CD4-positive, alpha-beta T cell treated with Interleukin-6 for 4 hours (primary cell): Measurements from ENCODE around the gene A2M.

ENCODE experiments used
- DNase-seq: peaks from one replicate; pipeline ENCODE4 v3.0.0-alpha.2; 2020; ENCODE audit warnings: mixed read lengths

A2M gene

DNA sequence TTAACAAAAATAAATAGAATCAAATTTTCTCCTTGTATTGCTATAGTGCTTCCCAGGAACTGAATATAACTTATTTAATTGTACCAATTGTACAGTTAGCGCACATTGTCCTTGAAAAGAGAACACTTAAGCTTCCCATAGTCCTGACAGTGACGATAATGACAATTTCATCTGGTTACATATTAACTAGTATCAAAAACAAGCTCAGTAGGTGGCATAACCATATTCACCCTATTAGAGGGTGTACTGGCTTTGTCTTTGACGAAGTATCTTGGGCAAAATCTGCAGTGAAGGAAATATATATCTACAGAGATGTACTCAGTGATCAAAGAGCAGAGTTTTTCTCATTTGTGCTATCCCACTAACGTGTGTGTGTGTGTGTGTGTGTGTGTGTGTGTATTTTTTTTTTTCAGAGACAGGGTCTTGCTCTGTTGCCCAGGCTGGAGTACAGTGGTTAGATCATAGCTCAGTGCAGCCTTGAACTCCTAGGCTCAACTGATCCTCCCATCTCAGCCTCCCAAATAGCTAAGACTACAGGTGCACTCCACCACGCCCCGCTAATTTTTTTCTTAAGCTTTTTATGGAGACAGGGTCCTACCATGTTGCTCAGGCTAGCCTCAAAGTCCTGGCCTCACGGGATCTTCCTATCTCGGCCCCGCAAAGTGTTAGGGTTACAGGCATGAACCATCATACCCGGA, 4.9 kb upstream of the A2M start:
- no peak for DNase-seq

DNA sequence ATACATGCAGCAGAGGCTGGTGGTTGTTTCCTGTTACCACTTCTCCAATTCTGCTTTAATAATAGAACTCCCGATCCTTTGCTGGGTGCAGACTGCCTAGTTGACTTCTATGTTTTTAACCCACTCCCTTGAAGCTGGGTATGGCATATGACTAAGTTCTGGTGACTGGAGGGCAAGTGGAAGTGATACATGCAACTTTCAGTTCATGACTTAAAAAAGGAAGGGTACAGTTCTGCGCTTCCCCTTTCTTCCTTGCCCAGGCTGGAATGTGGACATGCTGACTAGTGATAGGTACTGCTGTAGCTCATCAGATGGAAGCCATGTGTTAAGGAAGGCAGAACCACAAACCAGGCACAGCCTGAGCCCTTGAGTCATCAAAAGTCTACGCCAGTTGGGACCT, 2.4 kb upstream of the A2M start:
- DNase-seq, result no peak

DNA sequence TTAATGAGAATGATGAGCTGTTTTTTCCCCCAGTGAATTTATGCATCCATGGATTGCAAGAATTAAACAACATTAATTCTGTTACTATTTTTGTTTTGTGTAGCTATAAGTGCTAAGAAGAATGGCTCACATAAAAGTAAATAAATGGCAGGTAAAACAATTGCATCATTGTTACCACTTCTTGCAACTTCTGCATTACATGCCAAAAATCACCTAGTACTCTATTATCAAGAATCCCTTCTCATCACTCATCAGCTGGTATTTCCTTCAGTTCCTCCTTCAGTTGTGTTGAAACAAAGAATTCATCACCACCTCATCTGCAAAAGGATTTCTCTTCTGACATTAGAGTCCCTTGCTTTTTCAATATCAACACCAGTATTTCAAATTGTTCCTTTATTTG, 773 bp downstream of the A2M start:
- DNase-seq, result no peak

DNA sequence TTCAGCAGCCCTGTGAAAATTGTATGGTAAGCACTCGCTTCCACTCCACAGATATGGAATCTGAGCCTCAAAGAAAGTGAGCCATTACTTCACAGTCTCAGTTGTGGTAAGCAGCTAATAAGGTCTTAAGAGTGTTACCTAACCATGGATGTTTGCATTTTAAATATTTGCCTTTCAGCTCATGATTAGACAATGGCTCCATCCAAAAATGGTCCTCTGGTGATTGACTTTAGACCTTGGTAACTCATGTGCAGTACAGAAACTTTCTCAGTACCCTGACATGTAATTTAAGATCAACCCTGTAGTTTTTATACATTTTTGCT, 1.8 kb downstream of the A2M start:
- DNase-seq, result no peak

DNA sequence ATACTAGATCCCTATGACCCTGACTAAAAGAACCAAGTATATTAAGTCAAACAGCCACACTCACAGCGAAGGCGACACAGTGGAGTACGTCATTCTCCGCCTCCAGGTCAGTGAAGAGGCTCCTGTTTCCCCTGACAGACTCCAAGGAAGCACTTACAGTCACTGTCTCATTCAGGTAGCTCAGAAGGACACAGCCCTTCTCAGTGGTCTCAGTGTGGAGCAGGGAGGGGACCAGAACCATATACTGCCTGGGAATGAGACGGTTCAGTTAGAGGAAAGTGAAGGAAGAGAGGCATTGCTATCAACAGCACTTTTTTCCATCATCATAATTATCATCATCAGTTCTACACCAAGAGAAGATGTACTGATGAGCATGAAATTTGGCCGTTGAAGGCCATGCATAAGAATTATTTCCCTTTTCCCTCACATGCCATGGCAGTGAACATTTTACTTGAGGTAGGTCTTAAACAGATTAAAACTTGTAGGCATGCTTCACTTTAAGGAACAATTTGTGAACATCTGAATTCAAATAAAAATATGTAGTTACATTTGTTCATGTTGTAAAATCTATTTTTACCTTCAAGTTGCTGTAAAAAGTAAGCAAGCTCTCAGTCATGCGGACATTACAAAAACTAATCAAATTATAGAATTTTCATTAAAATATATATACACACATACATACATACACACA, 2.3 kb downstream of the A2M start:
- no peak for DNase-seq

DNA sequence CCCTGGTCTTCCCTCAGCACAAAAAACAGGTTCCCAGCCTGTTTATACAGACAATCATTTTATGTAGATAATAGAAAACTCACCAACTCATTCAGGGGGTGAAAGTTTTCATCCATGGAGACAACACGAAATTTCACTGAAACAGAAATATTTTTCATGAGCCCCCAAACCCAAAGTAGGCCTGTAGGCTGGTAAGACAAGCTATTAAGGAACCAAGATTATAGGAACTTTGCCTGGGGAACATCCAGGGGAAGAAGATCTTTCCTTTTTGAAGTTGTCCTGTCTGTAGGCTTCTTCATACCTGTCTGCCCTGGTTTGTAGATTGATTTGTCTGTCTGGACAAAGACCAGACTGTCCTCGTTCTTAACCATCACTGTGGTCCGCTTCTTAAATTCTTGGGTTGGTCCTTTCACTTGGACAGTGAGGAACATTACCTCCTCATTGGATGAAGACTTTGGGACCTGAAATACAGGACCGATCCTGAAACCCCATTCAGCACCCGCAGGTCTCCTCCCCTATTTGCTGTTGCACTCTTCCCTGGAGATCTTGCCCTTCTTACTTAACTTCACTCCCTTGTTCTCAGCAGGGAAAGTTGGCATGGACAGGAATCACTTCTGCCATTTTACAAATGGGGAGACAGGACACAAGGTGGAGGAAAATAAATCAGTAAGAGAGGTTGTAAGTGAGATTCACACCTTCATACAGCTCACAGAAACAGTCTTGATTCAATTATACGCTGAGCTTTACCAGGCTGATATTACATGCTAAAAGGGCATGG, 3.5 kb downstream of the A2M start:
- no peak for DNase-seq

DNA sequence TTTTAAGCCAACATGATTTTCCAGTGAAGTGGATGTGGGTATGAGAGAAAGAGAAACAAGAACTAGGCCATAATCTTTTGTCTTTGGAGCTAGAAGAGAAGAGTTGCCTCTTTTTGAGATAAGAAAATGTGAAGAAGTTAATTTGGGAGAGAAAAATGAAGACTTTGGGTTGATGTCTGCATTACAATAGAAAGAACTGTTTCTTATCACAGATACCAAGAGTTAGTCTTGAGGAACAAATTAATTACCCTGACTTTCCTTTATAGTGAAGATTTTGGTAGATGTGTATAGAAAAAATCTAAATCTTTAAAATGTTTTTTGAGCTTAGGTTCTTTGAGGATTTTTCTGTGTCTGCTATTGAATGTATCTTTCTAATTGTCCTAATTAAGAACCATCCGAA, 4.2 kb downstream of the A2M start:
- DNase-seq, result no peak

DNA sequence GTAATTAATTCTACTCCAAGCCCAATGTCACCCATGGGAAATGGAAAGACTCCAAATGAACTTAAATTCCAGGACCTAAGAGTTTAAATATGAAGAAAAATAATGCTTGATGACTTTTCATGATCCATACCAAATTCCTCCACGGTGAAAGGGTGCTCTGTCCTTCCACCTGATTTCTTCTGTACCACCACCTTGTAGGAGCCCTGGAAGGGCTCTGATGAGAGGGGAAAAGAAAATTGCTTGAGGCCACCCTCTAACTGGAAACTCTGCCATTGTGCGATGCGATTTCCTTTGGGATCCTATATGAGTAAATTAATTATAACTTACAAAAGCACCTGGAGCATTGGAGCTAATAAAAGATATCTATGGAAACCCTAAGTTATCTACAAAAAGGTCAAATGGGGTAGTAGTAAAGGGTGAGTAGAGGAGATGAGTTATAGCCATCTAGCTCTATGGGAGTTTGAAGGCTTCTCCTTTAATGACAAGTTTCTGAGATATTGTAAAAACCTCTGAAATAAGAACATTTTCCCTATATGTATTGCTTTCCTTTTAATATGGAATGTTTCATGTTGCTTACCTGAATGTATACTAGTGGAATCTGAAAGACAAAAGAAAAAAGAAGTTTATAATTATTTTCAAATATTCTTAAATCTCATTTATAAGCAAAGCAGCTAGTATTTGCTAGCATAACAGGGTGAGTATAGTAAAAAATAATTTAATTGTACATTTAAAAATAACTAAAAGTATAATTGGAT, 5.8 kb downstream of the A2M start:
- no peak for DNase-seq

DNA sequence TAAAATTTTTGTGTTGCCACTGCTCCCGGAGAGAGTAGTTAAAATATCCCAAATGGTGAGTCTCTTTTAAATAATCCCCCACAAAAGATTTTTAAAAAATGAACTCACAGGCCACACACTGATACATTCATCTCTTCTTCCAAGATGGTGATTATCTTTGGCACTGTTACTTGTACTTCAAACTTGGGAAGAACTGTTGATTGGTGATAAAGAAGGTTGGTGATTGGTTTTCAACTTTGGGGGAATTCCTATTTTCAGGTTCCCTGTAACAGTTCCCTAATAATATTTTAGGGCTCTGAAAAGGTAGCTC, 6.6 kb downstream of the A2M start:
- DNase-seq, result no peak

DNA sequence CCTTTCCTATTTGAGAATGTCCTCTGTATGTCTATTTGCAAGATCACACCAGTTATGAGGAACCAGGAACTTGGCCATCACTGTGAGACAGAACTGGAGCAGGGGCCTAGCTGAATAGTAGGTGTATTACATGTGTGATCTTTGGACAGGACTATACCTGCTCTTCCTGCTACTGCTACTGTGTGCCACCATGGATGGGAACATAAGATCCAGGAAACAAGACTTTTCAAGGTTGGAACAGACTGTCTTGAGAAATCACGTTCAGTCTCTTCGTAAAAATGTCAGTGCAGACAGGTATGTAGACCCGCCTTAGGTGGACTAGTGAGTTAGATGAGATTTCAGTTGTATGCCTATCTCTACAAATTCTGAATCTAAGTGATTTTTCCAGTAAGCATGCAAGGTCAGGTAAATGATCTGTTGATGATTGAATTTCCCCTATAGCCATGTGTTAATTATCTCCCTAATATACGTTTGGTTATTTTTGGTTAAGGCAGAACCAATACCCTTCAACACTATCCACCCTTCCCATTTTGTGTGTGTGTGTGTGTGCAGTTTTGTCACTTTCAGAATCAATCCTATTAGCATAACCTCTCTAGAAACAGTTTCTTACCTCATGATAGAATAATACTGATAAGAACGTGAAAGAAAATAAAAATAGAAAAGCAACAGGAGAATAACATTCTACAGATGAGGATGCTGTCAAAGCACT, 7.1 kb downstream of the A2M start:
- DNase-seq, result no peak

DNA sequence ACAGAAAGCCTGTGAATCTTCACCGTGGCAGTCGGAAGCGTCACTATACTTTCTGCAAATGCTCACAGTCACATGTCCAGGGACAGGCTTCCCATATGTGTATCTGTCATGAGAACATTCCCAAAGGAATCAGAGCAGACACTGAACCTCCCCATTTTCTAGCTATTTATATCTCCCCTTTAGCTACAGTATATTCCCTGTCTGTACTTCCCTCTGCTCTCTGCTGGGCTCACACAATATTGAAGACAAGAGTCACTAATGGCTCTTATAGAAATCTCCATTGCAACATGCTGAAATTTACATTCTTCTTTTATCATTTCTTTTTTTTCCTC, 8.2 kb downstream of the A2M start:
- no peak for DNase-seq

DNA sequence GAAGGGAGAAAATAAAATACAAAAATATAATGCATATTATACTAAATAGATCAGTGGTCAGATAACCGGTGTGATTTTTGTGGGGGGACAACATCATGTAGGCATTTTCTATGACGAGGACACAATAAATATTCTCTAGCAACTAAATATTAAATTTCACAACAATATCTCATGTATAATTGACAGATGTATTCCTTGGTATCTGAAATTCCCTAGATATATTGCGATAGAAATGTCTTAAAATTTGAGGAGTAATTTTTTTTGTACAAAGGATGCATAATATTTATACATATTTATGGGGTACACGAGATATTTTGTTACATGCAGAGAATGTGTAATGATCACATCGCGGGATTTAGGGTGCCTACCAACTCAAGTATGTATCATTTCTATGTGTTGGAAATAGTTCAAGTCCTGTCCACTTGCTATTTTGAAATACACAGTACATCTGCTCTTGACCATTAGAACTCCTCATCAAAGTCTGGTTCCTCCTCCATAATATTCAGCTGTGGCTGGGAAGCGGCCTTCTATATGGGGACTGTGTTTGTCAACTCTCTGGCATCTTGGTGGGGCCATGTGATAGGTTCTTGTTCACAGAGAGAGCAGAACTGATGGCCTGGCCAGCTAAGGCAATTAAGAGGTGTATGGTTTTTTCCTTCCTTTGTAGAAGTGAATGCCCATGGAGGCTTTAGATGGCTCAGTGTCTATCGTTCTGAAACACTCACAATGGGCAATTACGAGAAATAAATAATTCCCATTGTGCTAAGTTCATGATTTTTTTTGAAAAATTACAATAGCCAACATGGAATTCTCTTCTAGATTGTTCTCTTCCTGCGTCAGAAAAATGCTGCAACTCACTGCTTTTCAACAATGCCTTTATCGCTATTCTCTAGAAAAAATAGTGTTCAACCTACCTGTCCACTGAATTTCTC, 8.8 kb downstream of the A2M start:
- DNase-seq, result no peak

DNA sequence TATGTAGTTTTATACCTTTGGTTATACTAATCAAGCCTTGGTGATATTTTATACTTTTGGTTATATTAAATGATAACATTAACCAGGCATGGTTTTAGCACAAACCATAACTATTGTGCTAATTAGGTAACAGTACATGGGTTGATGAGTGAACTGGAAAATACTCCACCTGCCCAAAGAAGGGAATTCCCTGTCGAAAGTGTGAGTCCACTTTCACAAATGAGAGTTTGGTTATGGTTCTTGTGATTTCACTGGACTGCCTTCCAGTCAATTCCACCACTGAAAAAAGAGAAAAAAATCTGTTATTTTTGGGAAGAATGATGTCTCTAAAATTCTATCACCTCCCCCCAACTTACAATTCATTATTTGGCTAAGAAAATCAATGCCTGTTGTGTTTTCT, 9.7 kb downstream of the A2M start:
- no peak for DNase-seq

DNA sequence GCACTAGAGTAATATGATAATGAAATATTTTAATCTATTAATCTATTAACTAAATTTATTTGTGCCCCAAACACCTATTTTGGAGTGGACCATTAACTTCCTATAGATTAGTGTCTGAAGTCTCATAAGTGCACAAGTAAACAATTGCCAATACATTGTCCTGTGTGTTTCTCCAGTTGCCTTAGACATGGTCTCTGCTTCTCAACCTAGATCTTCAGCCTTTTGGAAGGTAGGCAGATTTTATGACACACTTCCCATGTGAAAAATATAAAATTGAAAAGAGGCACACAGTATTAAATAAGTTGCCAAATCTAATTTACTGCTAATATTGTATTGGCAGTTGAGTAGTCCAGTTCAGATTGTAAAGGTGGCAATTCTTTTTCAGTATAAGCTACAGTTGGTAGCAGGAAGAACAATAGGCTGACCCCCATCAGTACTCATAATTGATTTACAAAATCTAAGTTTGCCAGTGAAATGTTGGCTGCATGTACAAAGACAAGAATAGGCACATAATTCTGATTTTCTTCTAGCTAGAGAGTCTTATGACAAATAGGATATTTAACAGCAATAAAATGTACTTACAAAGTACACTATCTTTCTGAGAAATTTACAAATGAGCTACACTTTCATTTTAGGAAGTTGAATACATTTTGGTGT, 10.8 kb downstream of the A2M start:
- DNase-seq, result no peak

DNA sequence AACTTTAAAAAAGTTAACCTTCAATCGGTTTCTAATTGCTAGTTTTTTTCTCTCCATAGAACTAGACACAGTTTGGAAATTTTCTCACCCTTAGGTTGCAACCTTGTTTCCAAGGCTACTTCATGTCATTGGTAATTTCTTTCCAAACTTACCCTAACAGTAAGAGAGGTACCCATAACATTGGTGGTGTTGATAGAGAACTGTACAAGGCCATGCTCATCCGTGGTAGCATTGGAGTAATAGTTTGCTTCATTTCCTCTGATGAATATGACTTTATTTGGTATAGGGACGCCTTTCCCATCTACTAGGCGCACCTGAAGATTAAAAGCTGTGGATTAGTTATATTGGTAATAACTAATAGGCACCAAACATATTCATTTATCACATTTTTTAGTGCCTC, 11.6 kb downstream of the A2M start:
- DNase-seq, result no peak

DNA sequence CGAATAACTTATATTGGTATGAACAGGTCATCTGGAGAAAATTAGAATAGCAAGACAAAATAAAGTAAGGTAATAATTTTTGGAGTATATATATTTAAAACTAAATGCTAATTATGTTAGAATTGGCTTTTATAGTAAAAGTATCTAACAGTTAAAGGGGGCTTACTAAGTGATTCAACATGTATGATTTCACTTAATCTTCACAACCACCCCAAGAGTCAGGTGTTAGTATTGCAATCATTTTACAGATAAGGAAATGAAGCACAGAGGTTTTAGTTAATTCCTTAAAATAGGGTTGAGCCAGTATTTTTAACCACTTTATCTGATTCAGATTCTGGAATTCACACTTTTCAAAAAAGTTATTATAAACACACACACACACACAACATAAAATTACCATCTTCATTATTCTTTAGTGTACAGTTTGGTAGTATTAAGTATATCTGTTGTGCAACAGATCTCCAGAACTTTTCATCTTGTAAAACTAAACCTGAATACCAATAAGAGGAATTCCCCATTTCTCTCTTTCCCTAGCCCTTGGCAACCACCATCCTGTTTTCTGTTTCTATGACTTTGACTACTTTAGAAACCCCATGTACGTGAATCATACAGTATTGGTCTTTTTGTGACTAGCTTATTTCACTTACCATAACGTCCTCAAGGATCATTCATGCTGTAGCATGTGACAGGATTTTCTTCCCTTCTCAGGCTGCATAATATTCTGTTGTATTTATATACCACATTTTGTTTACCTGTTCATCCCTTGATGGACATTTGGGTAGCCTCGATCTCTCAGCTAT, 12.5 kb downstream of the A2M start:
- no peak for DNase-seq

DNA sequence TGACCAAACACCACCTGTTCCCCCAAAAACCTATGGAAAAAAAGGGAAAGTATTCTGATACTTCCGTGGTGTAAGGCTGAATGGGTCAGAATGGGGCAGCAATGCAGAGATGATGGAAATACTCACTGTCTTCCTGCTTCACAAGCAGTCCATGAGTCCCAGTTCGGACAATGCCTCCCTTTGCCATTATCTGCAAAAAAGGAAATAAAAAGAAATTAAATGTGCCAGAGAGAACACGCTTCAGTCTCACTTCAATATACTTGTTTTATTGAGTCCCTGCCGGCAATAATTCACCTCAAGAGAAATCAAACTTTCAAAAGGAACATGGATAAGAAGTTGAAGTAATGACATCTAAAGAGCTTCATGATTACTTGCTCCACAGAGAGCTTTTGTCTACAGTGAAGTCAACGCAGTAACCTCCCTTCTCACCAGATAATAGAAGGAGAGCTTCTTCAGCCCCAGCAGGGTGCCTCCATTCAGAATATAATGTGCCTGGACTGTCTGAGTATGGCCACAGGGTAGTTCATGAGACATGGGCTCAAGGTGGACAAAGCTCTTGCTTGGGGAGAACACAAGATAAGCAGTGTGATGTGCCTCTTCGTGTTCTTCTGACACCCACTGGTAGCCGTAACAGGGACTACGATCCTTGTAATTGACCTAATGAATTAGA, 14.6 kb downstream of the A2M start:
- no peak for DNase-seq

DNA sequence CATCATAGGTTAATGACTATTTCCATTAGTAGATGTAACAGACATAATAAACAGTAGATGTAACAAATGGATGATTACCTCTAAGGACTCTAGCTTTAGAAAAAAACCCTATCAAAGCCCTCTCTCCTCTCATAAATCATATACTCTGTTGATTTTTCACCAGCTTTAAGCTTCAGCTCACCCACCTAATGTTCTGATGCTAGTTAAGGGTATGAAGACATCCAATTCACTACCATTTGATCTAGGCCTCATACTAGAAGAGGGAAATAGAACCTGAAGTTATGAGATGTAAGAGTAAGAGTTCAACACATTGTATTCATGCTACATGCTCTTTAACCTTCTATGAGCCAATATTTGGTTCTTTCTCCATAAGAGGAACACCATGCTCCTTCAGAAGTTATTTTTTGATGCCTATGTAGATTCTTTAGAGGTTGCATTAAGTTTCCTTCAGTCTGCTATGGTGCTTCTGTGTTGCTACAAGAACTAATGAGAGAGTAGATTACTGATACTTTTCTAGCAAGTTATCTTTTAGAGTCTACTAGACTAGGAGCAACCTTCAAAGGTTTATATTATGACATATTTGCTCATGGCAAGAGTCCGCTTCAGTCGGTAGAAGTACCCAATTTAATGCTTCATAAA, 16.0 kb downstream of the A2M start:
- no peak for DNase-seq

DNA sequence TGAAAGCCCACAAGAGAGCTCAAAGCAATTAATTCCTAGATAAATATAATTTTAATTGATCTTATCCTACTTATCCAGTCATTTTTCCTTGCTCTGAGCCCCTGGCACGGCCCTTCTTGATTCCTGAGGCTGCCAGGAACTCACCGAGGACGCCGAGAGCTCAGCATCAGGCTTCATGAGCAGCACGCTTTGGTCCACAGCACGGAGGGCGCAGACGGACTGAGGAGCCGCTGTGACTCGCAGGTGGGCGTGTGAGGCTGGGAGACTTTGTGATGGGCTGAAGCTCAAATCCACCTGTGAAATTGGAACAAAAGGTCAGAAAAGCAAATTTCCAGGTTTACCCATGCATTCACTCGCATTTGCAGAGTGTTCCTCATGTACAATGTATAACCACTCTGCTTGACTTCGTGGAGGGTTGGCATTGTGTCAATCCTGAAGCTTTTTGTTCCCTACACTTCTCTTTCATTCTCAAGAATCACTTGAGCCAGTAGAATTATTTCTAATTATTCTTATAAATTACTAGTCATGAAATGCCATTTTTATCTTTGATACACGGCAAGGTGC, 17.2 kb downstream of the A2M start:
- no peak for DNase-seq
